Fibroblast of lung (primary cell): ENCODE measurements around the gene LDLRAD3. TPM values are rescaled to one million over a fixed set of nuclear protein-coding genes. Genes with fewer than 3 reads are reported as not detected.

Experiments
- DNase-seq, 2 donors: peaks; one replicate each; pipeline versions ENCODE4 v3.0.0 to v3.0.0-alpha.2; 2010; ENCODE audit warnings: low read depth in 2 of 2
- H2AFZ ChIP-seq: 2 replicates; pipeline ENCODE4 v1.5.1; 2012; ENCODE audit warnings: low read length, control low read depth, inconsistent platforms
- H3K27ac ChIP-seq: 2 replicates; pipeline ENCODE4 v1.5.1; 2011; ENCODE audit warnings: low read length, control low read depth; ENCODE audit not compliant: insufficient read depth
- H3K27me3 ChIP-seq: 2 replicates; pipeline ENCODE4 v1.5.1; 2011; ENCODE audit warnings: mild to moderate bottlenecking, low read length; ENCODE audit not compliant: control insufficient read depth, insufficient read depth
- H3K36me3 ChIP-seq: 2 replicates; pipeline ENCODE4 v1.5.1; 2011; ENCODE audit warnings: low read length; ENCODE audit not compliant: control insufficient read depth, insufficient read depth
- H3K4me1 ChIP-seq: 2 replicates; pipeline ENCODE4 v1.5.1; 2011; ENCODE audit warnings: low read length; ENCODE audit not compliant: control insufficient read depth, insufficient read depth; ENCODE audit errors: extremely low read depth
- H3K4me2 ChIP-seq: 2 replicates; pipeline ENCODE4 v1.5.1; 2011; ENCODE audit warnings: low read length, control low read depth; ENCODE audit not compliant: insufficient read depth; ENCODE audit errors: extremely low read depth
- H3K4me3 ChIP-seq, 4 experiments: fragments of 200-600 bp in 1 of 4; sonication (generic) in 1 of 4; replicated peaks in 1 of 4; 2 replicates each; pipeline ENCODE4 v1.5.1; 2011 to 2016; ENCODE audit warnings: low read length in 4 of 4, low read depth in 3 of 4, mild to moderate bottlenecking in 3 of 4, control low read depth in 2 of 4, inconsistent platforms in 1 of 4, mixed read lengths in 1 of 4; ENCODE audit not compliant: insufficient read depth in 1 of 4; ENCODE audit errors: control extremely low read depth in 1 of 4
- H3K79me2 ChIP-seq: 2 replicates; pipeline ENCODE4 v1.5.1; 2012; ENCODE audit warnings: mild to moderate bottlenecking, low read length, inconsistent platforms; ENCODE audit not compliant: control insufficient read depth, insufficient read depth
- H3K9ac ChIP-seq: 2 replicates; pipeline ENCODE4 v1.5.1; 2011; ENCODE audit warnings: mild to moderate bottlenecking, low read length, control low read depth; ENCODE audit not compliant: insufficient read depth
- H3K9me3 ChIP-seq: 2 replicates; pipeline ENCODE4 v1.5.1; 2012; ENCODE audit warnings: low read depth, low read length; ENCODE audit not compliant: control insufficient read depth, insufficient read depth
- H4K20me1 ChIP-seq: 2 replicates; pipeline ENCODE4 v1.5.1; 2011; ENCODE audit warnings: low read length; ENCODE audit not compliant: control insufficient read depth, insufficient read depth; ENCODE audit errors: extremely low read depth
- CTCF ChIP-seq, 2 donors: IDR thresholded peaks in 1 of 2; conservative IDR thresholded peaks in 1 of 2; 1 replicate in 1 of 2; 2 replicates in 1 of 2; pipeline ENCODE4 v1.5.1; 2011 to 2012; ENCODE audit warnings: low read length in 2 of 2, control low read depth in 1 of 2, inconsistent platforms in 1 of 2, low read depth in 1 of 2, mild to moderate bottlenecking in 1 of 2
- EZH2 ChIP-seq: IDR thresholded peaks from 2 replicates; pipeline ENCODE4 v1.5.1; 2012; ENCODE audit warnings: low read length, control low read depth, mild to moderate bottlenecking; ENCODE audit errors: missing control alignments
- polyA plus RNA-seq, 2 donors: library from polyadenylated mRNA; depleted of rRNA in 1 of 2; stranded (reverse) in 1 of 2; unstranded in 1 of 2; fragments of >200 nt; gene quantifications; 2 replicates each; pipeline ENCODE4 v1.2.1, GENCODE V29; 2011 to 2012; ENCODE audit warnings: missing spikeins in 1 of 2
- total RNA-seq: library from RNA; depleted of rRNA; stranded (reverse); fragments of >200 nt; gene quantifications from 2 replicates; pipeline ENCODE4 v1.2.1, GENCODE V29; 2014

LDLRAD3 gene
- total and polyA plus RNA-seq, 2 donors (not counting 1 experiment from before 2014, with no cell fraction given): 3.8 to 7.8 TPM

- H3K79me2 ChIP-seq: no peaks in the 10 kb centered on the region
- H2AFZ ChIP-seq: no peak overlapping the region
- H3K4me1 ChIP-seq: peaks cover 14% of the 10 kb centered on the region
- DNase-seq: peak in 1 of 2 donors; percentile 26
- H3K9me3 ChIP-seq: no peaks in the 10 kb centered on the region
- no peaks in the 10 kb centered on the region for H3K36me3 ChIP-seq
- H3K27me3 ChIP-seq: no peaks in the 10 kb centered on the region
- no peaks in the 10 kb centered on the region for H4K20me1 ChIP-seq
- no peak overlapping the region for H3K9ac ChIP-seq
- no peak overlapping the region for H3K4me3 ChIP-seq
- H3K4me2 ChIP-seq: no peak overlapping the region
- TF ChIP-seq EZH2 (no peak), CTCF (conservative IDR thresholded peaks at IDR 0.05 in 1 of 2, IDR thresholded peaks at IDR 0.05 in 1 of 2; ENCODE audit: low read depth in 1 of 2, low read length in 2 of 2) (no peak)
- no peak overlapping the region for H3K27ac ChIP-seq
Measured at GRCh38 chr11:36147491-36147890, 203.6 kb downstream of the LDLRAD3 start.

- no peak overlapping the region for H2AFZ ChIP-seq
- H3K36me3 ChIP-seq: no peaks in the 10 kb centered on the region
- H4K20me1 ChIP-seq: no peaks in the 10 kb centered on the region
- H3K27me3 ChIP-seq: no peaks in the 10 kb centered on the region
- H3K27ac ChIP-seq: no peak overlapping the region
- H3K4me1 ChIP-seq: peaks cover 14% of the 10 kb centered on the region
- no peak for TF ChIP-seq EZH2
- TF ChIP-seq CTCF (conservative IDR thresholded peaks at IDR 0.05 in 1 of 2, IDR thresholded peaks at IDR 0.05 in 1 of 2; ENCODE audit: low read depth in 1 of 2, low read length in 2 of 2): no peak
- no peaks in the 10 kb centered on the region for H3K9me3 ChIP-seq
- H3K4me3 ChIP-seq: no peak overlapping the region
- no peak overlapping the region for H3K4me2 ChIP-seq
- H3K79me2 ChIP-seq: no peaks in the 10 kb centered on the region
- no peak overlapping the region for H3K9ac ChIP-seq
- no peak for DNase-seq
Measured at GRCh38 chr11:36148701-36149100, 204.8 kb downstream of the LDLRAD3 start.

- Histone ChIP-seq H3K4me2 (peak overlapping the region; percentile 52), H3K79me2 (no peaks in the 10 kb centered on the region), H3K27me3 (no peaks in the 10 kb centered on the region), H3K27ac (peak overlapping the region; percentile 62), H3K4me1 (peaks cover 15% of the 10 kb centered on the region), H3K4me3 (no peak overlapping the region), H2AFZ (no peak overlapping the region), H3K9ac (no peak overlapping the region), H4K20me1 (no peaks in the 10 kb centered on the region), H3K9me3 (no peaks in the 10 kb centered on the region), H3K36me3 (no peaks in the 10 kb centered on the region)
- no peak for TF ChIP-seq EZH2
- peak; percentile 49 to 64 for TF ChIP-seq CTCF (conservative IDR thresholded peaks at IDR 0.05 in 1 of 2, IDR thresholded peaks at IDR 0.05 in 1 of 2; ENCODE audit: low read depth in 1 of 2, low read length in 2 of 2)
- peak; percentile 99 for DNase-seq
Measured at GRCh38 chr11:36149538-36150242, 205.8 kb downstream of the LDLRAD3 start.
